GM19025 (cell line): ENCODE data around the gene PHETA1.

Source experiments
- ATAC-seq: cut with Tn5 transposase; IDR thresholded peaks from one replicate; pipeline ENCODE4 v1.9.1; 2021; ENCODE audit warnings: mild to moderate bottlenecking, low read depth, moderate library complexity; ENCODE audit not compliant: unreplicated experiment

PHETA1 gene, protein sequence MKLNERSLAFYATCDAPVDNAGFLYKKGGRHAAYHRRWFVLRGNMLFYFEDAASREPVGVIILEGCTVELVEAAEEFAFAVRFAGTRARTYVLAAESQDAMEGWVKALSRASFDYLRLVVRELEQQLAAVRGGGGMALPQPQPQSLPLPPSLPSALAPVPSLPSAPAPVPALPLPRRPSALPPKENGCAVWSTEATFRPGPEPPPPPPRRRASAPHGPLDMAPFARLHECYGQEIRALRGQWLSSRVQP

DNA sequence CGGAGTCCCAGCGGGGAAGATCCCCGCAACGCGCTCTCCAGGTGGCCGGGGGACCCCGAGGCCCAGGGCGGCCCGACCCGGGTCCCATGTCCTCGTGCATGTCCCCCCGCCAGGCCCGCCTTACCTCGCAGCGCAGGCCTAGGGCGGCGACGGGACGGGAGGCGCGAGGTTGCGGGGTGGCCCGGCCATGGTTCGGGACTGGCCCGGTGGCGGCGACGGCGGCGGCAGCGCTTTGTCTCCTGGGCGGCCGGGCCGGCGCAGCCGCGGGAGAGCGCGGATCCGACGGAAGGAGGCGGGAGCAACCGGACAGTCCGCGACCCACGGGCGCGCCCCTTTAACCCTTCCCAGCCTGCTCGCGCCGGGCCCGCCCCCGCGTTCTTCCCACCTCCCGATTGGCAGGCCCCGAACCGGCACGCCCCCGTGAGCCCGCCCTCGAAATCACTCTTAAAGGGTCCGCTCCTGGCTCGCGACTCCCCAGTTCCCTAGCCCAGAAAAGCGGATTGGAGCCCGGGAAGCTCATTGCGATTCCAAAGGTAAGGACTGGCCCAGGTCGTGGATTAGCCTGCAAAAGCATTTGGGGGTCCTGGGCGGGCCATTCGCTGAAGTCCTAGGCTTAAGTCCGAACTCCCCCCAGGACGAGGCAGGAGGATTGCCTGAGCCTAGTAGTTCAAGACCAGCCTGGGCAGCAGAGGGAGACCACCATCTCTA, at the start of gene PHETA1:
Gene PHETA1 (minus strand): TSS at position 308 of the 708 bp plus-strand sequence. CDS start 5,668 bp downstream, outside the sequence.
- ATAC-seq = peak; percentile 97

DNA sequence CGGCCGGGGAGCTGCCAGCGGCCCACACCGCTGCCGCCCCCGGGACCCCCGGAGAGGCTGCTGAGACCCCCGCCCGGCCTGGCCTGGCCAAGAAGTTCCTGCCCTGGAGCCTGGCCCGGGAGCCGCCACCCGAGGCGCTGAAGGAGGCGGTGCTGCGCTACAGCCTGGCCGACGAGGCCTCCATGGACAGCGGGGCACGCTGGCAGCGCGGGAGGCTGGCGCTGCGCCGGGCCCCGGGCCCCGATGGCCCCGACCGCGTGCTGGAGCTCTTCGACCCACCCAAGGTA, 49.6 kb upstream of the PHETA1 start:
- no peak for ATAC-seq

DNA sequence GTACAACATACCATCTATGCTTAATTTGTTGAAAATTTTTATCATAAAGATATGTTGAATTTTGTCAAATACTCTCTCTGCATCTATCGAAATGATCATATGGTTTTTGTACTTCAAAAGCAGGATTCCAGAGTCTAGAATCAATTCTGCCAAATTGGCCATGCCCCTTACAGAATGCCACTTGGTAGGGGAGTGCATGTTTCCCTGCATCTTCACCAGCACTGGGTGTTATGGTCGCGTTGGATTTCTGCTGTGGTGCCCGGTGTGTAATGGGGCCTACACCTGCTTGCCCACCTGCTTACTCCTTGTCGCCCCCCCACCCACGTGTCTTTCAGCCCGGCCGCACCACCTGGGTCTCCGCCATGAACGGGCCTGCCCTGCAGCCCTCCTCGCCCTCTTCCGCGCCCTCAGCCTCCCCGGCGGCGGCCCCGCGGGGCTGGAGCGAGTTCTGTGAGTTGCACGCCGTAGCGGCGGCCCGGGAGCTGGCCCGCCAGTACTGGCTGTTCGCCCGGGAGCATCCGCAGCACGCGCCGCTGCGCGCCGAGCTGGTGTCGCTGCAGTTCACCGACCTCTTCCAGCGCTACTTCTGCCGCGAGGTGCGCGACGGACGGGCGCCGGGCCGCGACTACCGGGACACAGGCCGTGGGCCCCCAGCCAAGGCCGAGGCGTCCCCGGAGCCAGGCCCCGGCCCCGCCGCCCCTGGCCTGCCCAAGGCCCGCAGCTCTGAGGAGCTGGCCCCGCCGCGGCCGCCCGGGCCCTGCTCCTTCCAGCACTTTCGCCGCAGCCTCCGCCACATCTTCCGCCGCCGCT, 49.1 kb upstream of the PHETA1 start:
- ATAC-seq = no peak

DNA sequence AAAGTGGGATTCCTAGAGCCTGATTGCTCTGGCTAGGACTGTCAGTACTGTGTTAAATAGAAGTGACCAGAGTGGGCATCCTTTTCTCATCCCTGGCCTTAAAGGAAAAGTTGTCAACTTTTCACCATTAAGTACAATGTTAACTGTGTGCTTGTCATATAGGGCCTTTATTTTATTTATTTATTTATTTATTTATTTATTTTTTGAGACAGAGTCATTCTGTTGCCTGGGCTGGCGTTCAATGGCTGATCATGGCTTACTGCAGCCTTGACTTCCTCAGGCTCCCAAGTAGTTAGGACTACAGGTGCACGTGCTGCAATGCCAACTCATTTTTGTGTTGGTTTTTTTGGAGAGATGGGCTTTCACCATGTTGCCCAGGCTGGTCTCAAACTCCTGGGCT, 48.4 kb upstream of the PHETA1 start:
- ATAC-seq = no peak

DNA sequence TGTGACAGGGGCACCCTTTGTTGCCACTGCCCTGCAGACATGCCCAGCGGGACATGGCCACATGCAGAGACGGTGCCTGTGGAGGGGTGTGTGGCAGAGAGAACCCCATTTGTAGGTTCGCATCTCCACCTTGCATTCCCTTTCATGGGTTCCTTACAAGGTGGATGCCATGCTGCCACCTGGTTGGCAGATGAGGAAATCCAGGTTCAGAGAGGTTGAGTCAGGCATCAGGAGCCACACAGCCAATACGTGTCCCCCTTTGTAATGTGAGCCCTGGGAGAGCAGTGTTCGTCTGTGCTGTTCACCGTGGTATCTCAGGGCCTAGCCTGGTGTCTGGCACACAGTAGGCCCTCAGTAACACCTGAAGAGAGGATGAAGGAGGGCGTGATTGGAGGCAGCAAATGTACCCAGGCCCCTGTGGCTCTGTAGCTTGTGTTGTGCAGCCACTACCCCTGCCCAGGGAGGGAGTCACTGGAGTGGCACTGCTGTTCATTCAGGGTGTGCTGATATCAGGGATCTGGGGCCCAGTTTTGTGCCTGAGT, 45.9 kb upstream of the PHETA1 start:
- no peak for ATAC-seq

DNA sequence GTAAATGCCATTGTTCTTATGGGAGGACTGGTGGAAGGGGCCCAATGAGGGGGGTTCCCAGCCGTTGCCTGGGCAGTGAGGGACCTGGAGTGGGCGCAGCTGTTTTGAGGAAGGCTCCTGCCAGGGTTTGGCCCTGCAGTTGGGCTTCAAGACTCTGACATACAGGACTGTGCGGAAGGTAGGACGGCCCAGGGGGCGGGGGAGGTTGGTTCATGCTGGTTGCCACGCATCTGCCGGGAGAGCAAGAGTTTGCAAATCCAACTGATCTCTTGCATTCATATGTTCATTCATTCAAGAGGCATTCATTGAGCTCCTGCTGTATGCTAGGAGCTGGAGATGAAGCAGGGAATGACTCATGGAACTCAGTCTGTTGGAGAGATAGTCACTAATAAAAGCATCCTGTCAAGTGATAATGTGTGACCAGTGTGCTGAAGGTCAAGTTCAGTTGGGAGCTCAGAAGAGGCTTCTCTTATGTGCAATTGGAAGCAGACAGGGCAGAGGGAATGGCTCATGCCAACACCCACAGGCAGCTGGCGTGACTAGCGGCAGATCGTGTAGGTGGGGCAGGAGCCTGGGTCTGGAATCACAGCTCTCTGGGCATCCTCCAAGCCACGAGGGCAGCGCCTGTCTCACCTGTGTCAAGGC, 44.7 kb upstream of the PHETA1 start:
- ATAC-seq = no peak

DNA sequence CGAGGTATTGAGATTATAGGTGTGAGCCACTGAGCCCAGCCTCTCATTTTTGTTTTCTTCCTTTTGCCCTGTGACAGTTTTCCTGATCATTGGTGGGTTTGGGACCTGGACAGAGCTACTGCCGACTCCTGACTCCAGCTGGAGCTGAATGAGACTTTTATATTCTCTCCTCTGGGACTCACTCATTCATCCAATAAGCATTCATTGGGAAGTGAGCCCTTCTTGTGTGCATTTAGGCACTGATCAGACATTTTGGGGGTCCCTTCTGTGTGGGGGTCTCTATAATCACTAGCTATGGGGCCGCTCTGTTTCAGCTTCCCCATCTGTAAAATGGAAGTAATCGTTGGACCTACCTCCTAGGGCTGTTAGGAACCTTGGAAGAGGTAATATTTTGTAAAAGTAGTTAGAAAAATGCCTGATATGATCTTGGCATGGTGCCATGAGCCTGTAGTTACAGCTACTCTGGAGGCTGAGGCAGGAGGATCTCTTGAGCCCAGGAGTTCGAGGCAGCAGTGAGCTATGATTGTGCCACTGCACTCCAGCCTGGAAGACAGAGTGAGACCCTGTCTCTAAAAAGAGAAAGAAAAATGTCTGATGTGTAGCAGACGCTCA, 44.0 kb upstream of the PHETA1 start:
- no peak for ATAC-seq

DNA sequence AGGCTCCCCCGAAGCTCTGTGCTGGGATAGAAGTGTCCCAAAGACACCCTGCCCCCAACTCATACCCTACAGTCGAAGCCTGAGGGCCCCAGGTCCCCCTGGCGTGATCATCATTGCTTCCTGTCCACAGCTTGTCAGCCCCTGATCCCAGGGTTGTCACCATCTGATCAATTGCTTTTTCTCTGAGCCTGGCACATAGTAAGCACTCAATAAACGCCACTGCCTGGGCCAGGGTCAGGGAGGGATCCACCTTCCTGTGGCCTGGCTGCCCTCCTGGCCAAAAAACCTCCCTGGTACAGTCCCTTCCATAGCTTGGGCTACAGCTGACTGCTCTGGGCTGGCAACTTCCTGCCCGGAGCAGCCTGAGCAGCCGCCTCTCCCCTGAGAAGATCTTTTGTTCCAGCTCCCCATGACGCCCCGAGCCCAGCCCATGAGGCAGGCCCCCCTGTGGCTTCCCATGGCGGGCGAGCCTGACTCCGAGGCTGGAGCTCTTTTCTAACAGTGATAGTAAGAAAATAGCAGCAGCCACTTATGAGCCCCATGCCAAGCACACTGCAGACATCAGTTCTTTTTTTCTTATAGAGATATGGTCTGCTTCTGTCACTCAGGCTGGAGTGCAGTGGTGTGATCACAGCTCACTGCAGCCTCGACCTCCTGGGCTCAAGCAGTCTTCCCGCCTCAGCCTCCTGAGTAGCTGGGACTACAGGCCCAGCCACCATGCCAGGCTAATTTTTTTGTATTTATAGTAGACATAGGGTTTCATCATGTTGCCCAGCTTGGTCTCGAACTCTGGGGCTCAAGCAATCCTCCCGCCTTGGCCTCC, 43.3 kb upstream of the PHETA1 start:
- no peak for ATAC-seq

DNA sequence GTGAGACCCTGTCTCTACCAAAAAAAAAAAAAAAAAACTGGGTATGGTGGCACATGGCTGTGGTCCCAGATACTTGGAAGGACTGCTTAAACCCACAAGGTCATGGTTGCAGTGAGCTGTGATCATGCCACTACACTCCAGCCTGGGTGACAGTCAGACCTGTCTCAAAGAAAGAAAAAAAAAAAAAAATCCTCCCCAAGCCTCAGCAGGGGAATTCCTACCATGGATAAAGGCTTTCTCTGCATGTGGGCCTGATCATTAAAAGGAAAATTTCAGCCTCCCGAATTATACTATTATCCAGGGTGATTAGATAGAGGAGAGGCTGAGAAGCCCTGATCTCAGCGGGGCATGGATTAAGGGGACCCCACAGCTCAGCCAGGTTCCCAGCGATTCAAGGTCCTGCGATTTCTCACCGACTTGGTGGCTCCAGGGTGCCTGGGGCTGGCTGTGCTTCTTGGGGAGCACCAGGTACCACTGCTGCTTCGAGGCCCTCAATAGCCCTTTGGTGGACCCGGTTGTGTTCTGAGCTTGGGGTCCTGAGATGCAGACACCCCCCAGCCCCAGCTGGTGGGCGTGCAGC, 42.4 kb upstream of the PHETA1 start:
- ATAC-seq = no peak

DNA sequence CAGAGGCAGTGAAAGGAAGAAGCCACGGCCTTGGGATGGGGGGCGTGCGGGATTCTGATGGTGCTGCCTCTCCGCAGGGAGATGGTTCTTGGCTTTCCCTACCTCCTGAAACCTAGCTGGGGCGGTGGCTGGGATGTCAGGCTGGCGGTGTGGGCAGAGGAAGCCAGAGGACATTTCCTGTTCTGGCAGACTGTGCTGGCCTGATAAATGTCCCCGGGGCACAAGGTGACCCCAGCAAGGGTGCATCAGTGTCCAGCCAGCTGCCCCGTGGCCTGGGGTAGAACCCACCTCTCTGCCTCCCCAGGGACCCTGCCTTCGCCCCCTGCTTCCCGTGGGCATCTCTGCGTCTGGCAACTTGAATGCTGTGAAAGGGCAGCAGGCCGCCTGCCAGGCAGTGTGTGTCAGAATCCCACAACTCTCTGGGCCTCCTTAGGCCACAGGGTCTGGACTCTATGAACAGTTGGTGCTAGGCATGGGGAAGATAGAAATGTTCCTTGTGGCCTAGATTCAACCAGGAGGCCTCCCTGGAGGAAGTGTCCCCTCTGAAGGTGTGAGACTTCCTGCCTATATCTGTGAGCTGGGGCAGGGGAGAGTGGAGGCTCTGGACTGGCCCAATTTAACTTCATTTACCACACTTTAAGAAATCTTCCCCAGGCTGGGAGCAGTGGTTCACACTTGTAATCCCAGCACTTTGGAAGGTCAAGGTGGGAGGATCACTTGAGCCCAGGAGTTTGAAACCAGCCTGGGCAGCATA, 41.7 kb upstream of the PHETA1 start:
- no peak for ATAC-seq

DNA sequence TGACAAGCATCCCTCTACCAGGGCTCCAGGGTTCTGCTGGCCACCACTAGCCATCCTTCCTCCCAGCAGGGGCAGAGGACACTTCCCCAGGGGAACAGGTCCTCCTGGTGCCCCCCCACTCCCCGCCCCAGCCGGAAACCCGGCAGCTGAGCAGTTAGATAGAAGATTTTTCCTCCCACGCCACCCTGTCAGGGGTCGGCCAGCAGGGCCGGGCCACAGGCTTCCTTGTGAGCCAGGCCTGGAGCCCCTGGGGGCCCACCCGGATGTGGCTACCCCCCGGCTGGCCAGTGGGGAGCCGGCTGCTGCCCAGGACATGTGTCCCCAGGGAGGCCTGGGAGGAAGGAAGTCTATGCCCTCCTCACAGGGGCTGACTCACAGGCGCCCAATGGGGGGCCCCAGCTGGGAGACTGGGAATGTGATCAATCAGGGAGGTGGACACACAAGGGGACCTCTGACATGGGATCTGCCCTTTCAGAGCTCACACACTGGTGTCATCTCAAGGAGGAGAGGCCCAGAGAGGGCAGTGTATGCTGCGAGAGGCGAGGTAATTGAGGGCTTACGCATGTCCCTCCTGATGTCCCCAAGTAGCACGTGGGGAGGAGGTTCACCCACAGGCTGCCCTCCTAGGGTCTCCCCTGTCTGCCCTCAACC, 41.0 kb upstream of the PHETA1 start:
- ATAC-seq = no peak

DNA sequence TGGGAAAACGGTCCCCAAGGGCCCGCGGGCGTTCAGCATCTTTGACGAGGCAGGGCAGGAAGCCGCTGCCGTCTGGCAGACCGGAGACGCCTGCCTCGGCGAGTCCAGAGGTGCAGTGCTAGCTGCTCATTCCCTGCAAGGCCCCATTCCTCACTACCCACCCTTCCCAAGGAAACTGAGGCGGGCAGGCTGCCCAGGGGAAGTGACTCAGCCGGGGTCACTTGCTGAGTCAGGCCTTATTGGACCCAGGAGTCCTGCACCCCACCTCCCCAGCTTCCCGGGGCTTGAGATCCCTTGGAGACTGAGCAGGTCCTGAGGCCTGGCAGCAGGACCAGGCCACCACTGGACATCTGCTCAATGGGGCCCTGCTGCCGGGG, 40.5 kb upstream of the PHETA1 start:
- no peak for ATAC-seq

DNA sequence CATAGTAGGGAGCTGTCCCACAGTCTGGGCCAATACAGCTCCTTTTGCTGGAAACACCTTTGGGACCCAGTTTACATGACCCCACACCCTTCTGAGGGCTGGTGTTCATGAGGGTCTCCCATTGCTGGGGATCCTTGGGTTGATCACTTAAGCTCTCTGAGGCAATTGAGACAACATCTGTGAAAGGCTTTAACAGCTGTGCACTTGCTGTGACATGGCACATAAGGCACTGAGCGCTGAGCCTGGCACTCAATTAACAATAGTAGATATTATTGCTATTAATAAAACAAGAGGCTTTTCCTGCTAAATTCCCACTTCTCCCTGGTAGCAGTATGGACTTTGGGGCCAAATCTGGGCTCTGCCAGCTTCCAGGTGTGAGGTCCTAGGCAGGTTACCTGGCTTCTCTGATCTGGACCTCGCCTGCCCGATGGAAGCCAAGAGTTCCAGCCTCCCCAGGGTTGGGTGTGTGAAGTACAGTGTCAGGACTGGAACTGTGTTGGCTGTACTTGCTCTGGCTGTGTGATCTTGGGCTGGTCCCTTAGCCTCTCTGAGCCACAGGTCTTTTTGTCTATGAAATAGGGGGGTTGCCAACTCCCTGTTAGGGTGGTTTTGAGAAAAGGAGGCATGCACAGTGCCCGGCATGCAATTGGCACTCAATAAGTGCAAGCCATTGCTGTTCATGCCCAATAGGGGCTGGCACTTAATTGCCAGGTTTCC, 39.9 kb upstream of the PHETA1 start:
- ATAC-seq = no peak

DNA sequence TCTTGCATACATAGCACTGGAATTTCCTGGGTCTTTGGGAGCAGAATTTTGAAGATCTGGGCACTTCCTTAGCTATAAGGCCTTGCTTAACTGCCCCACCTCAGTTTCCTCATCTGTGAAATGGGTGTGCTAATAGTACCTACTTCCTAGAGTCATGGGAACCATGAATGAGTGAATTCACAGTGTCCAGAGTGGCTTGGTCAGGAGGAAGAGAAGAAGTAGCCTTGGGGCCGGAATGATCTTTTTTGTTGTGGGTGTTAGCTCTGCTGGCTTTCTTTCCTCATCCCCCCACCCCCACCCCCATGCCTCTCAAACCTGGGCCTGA, 39.2 kb upstream of the PHETA1 start:
- ATAC-seq = no peak

DNA sequence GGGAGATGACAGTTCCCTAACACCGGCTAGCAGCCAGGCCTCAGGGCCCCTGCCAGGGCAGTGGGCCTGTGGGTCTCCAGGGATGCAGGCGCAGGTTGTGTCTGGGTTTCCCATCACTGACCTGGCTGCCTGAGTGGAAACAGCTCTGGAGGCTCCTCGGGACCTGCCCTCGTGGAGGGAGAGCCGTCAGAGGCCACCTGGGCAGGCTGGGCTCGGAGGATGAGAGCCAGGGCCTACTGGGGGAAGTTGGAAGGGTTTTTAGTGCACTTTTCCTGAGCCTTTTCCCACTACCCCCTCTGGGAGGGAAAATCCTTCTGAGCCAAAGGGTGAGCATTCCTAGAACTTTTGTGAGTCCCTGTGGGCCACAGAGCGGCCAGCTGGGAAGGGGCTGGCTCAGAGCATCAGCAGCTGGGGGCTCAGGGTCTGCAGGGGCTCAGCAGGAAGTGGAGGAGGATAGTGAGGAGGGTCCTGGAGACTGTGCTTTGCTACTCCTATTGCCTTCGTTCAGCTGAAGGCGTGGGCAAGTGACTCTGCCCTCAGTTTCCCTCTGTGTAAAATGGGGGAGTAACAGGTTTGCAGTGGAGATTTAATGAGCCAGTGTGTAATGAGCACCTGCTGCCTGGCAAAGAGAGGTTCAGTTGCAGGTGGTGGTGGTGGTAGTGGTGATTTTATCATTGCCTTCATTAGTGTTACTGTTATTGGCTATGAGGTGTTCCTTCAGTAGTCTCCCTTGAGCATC, 38.7 kb upstream of the PHETA1 start:
- no peak for ATAC-seq

DNA sequence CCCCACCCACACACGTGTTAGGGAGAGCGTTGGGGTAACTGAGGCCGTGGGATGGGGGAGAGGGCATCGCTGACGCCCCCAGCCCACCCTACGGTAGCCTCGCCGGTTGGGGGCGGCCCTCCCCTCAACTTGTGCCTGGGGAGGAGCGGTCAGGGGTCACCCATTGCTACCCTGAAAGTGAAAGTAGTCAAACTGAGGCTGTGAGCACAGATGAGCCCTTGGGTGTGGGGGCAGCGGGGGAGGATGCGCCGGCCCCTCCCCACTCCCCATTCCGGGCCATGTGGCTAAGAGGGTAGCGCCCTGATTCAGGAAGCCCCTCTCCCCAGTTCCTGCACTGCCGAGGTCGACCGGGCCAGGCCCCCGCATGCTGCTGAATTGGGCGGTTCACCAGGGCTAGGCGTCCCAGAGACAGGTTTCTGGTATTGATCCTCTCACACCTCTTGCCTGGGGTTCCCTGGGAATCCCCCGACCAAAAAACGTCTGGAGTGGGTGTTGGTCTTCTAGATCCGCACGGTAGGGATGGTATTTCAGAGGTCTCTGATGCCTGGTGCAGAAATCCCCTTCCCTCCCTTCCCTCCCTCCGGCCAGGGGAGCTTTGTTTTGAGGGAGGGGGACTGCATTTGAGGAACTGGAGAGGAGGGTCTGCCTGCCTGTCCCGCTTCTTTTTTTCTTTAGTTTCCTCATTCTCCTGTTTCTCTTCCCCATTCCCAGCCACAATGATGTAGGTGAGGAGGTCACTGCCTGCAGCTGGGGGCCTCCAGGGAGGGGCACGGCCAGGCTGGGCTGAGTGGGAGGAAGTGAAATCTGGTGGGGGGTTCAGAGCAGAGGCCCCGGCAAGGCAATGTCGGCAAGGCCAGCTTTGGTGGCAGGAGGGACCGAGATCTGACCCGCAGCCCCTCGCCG, 37.8 kb upstream of the PHETA1 start:
- ATAC-seq = no peak
